NCI-H2107 (cell line): ENCODE measurements around the gene ARMC3.
"Not testable (repeated sequence)": the region's sequence is repeated elsewhere in the genome, so short reads cannot be mapped to it uniquely, and the experiment has no call there.

Experiments
- DNase-seq: peaks from one replicate; lab custom pipeline; 2025; lab: John Stamatoyannopoulos, UW

The ARMC3 gene

DNA sequence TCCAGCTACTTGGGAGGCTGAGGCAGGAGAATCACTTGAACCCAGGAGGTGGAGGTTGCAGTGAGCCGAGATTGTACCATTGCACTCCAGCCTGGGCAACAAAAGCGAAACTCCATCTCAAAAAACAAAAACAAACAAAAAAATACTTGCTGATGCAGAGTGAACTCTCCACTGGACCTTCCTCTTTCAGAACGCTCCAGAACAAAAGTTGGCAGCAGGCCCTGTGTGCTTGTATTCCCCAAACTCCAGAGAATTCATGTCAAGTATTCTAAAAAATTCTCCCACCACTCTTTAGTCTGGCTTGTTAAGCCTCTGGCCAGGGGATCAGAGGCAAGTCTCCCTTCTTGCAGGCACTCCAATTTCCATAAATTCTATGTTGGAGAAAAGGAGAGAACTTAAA lies 144.7 kb downstream of the ARMC3 start:
- DNase-seq = not testable (repeated sequence)

DNA sequence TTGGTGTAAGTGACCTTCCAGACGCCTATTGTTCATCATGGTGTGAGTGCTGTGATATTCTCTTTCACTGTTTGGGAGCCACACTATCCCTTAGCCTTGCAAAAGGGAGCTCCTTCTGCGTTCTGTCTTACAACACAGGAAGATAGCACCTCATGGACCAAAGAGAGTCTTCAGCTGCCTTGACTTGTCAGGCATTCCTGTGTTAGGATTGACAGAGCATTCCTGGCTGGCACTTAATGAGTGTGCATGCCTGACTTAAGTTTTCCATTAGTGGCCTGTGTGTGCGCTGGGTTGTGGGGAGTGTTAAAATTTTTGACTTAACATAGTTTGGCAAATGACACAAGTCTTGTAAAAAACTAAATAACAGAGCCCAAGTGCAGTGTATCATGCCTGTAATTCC lies 145.7 kb downstream of the ARMC3 start:
- no peak for DNase-seq

DNA sequence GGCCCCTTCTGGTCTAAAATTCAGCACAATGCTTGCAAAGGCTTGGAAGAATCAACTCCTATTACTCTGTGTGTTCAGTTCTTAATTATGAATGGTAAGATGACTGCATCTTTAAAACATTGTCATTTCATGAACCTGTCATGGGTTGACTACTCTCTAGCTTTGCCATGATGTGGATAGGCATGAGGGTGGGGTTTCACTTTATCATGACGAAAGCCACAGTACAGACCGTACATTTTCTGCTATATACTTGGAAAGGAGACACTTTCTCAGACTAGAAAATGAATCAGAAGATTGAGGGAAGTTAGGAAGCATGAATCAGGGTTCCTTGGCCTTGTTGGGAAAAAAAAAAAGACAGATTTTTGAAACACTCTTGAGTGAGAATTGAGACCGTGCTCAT lies 147.8 kb downstream of the ARMC3 start:
- DNase-seq = no peak

DNA sequence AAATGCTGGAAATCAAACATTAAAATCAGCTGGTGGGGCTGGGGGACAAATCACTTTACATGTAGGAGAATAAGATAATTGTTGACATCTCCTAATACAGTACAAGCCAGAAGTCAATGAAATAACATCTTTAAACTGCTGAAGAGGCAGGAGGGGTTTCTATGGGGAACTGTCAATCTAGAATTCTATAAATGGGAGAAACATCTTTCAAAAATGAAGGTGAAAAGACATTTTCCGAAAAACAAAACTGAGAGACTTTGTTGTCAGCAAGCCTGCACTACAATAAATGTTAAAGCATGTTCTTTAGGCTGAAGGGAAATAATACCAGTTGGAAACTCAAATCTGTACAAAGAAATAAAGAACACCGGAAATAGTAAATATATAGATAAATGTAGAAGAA lies 150.3 kb downstream of the ARMC3 start:
- no peak for DNase-seq

DNA sequence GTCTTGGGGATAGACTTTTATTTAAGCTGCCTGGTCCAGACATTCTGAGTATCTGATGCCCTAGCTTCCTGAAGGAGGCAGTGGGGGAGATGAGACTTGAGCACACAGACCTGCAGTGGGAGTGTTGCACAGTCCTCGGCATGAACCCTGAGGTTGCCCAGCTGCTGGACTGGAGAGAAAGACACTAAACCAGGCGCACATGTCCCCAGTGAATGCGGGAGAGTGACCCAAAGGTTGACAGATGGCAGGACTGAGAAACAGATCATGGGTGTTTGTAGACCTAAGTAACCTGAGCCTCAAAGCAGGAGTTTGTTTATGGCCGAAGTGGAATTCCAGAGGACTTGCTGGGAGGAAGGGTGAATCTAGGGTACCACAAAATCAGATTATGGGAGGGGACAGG lies 151.8 kb downstream of the ARMC3 start:
- DNase-seq = no peak

DNA sequence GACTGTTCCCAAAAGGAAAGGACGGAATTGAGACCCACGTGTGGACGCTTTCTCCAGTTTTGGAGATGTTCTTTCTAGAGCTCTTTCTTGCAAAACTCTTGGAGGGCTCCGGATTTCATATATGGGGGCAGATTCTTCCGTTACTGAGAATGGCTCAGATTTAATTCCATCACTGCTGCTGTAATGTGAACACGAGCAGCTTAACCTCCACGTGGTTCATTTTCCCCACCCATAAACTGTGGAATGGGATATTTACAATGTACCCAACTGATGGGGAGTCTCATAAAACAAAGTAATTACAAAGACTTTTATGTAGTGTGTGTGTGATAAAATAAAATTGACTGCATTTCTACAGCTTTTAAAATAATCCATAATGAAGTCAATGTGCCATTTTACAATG lies 152.4 kb downstream of the ARMC3 start:
- no peak for DNase-seq

DNA sequence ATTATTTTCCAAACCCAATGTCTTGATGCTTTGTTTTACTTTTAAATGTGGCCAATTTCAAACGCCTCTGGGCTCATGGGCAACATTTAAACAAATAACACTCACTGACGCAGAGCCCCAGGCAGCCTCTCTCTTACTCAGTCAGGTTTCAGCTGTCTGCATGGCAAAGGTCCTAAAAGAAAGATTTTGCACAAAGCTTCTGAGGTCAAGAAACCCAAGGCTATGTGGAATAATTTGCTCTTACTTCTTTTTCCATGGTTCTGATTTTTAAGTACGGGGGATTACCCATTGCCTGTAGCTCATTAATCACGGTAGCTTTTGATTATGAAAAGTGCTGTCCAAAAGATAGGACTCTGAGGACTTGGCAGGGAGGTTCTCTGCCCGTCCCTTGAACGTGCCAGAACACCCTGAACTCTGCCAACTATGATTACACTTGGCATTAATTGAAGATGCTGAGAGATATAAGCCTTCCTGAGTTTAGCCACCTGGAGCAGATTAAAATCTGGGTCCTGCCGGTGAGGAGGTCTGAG lies 153.4 kb downstream of the ARMC3 start:
- DNase-seq = no peak

DNA sequence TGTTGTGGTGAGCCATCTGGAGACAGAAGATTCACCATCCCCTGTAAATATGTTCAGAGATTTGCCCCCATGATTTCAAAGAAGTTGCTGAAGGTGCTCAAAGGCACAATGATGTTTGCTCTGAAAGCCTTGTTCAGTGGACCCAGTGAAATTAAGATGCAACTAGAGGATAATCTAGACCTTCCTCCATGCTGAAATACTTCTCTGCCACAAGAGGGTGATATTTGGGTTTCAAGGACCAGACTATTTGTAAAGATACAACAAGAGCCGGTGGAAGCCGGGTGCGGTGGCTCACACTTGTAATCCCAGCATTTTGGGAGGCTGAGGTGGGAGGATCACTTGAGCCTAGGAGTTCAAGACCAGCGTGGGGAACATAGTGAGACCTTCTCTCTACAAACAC lies 154.0 kb downstream of the ARMC3 start:
- DNase-seq = no peak
